DND-41 (cell line): ENCODE data around the gene ATAD5.

Experiments used
- CTCF ChIP-seq: IDR thresholded peaks from 2 replicates; pipeline ENCODE4 v1.5.1; 2012; ENCODE audit warnings: borderline replicate concordance, low read length, moderate library complexity, mild to moderate bottlenecking; ENCODE audit not compliant: poor library complexity, severe bottlenecking; ENCODE audit errors: extremely low read depth
- EZH2 ChIP-seq: IDR thresholded peaks from 3 replicates; pipeline ENCODE4 v1.6.1; 2012; ENCODE audit warnings: borderline replicate concordance, low read depth, mild to moderate bottlenecking, moderate library complexity, low read length, inconsistent platforms; ENCODE audit not compliant: severe bottlenecking

GRCh38 chr17:30854146-30854545 is 22.4 kb downstream of the ATAD5 start:
- TF ChIP-seq CTCF, result no peak
- no peak for TF ChIP-seq EZH2
